ENCODE results near the gene HAUS2.

Gene HAUS2

GRCh38 chr15:42612367-42612912 lies 63.8 kb downstream of the HAUS2 start:
- Mint-ChIP-seq H3K9me3 (no peaks in the 10 kb centered on the region), H3K4me3 (no peak overlapping the region), H3K36me3 (no peaks in the 10 kb centered on the region), H3K27me3 (no peaks in the 10 kb centered on the region), H3K4me1 (peaks cover 18% of the 10 kb centered on the region), H3K27ac (no peak overlapping the region)
- ATAC-seq = no peak

DNA sequence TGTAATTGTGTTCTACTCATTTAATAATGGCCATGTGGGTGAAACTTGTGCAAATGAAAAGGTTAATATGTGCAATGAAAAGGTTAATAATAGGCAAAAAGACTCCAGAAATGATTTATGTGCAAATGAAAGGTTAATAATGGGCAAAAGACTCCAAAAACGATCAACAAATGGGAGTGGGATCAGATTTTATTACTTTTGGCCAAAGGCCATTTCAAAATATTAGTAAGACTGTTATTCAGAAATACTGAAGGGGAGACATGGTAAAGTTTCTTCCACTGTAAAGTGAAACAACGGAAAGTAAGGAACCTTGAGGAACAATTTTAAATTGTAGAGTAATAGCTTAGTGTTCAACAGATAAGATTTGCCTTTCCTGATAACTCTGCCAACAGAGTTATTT lies 67.5 kb downstream of the HAUS2 start:
- H3K36me3 Mint-ChIP-seq = no peaks in the 10 kb centered on the region
- no peak for ATAC-seq
- no peak overlapping the region for H3K27ac Mint-ChIP-seq
- peaks cover 8% of the 10 kb centered on the region for H3K4me1 Mint-ChIP-seq
- H3K27me3 Mint-ChIP-seq = no peaks in the 10 kb centered on the region
- no peak overlapping the region for H3K4me3 Mint-ChIP-seq
- no peaks in the 10 kb centered on the region for H3K9me3 Mint-ChIP-seq

Data from stimulated activated memory B cell treated with anti-CD40 and anti-IgM and Interleukin-4, amounts not matched to agents 10 μg/mL and 1 μg/mL and 100 μg/mL, for 72 hours (primary cell).